Mammary epithelial cell (primary cell): ENCODE results near the gene HPCAL1.

Experiments
- CTCF ChIP-seq, 2 donors: IDR thresholded peaks in 1 of 2; conservative IDR thresholded peaks in 1 of 2; 2 replicates each; pipeline ENCODE4 v1.5.1; 2011 to 2012; ENCODE audit warnings: inconsistent platforms in 2 of 2, low read length in 2 of 2, mild to moderate bottlenecking in 2 of 2, control low read depth in 1 of 2, low read depth in 1 of 2; ENCODE audit not compliant: insufficient read depth in 1 of 2; ENCODE audit errors: extremely low read depth in 1 of 2
- EZH2 ChIP-seq: IDR thresholded peaks from 2 replicates; pipeline ENCODE4 v1.6.1; 2012; ENCODE audit warnings: low read length, inconsistent platforms, borderline replicate concordance

GRCh38 chr2:10381997-10382353 is 79.3 kb downstream of the HPCAL1 start:
- TF ChIP-seq CTCF (conservative IDR thresholded peaks at IDR 0.05 in 1 of 2, IDR thresholded peaks at IDR 0.05 in 1 of 2; ENCODE audit: extremely low read depth in 1 of 2, insufficient read depth in 1 of 2, low read depth in 1 of 2, low read length in 2 of 2) (no peak), EZH2 (no peak)
